Suprapubic skin (tissue), 4 donors: ENCODE results near the gene GLYR1.

Source experiments
- EP300 ChIP-seq: sonication (generic); formaldehyde crosslinking; IDR thresholded peaks from one replicate; pipeline ENCODE4 v1.6.1; 2017; ENCODE audit warnings: antibody characterized with exemption
- POLR2A ChIP-seq, 2 donors: fragments of 450-650 bp; IDR thresholded peaks; one replicate each; pipeline ENCODE4 v1.6.1; 2017; ENCODE audit warnings: antibody characterized with exemption in 2 of 2, mild to moderate bottlenecking in 2 of 2, moderate library complexity in 2 of 2
- POLR2AphosphoS5 ChIP-seq, 3 donors: sonication (generic); formaldehyde crosslinking; IDR thresholded peaks; one replicate each; pipeline ENCODE4 v1.6.1; 2017; ENCODE audit warnings: antibody characterized with exemption in 3 of 3
- TF ChIP-seq, protein P1 (sequence below), 2 donors: fragments of 200-600 bp in 1 of 2; fragments of 450-650 bp in 1 of 2; sonication (generic) in 1 of 2; IDR thresholded peaks; one replicate each; pipeline ENCODE4 v1.5.1; 2016 to 2019; ENCODE audit warnings: antibody characterized with exemption in 2 of 2, mild to moderate bottlenecking in 1 of 2, moderate library complexity in 1 of 2

DNA sequence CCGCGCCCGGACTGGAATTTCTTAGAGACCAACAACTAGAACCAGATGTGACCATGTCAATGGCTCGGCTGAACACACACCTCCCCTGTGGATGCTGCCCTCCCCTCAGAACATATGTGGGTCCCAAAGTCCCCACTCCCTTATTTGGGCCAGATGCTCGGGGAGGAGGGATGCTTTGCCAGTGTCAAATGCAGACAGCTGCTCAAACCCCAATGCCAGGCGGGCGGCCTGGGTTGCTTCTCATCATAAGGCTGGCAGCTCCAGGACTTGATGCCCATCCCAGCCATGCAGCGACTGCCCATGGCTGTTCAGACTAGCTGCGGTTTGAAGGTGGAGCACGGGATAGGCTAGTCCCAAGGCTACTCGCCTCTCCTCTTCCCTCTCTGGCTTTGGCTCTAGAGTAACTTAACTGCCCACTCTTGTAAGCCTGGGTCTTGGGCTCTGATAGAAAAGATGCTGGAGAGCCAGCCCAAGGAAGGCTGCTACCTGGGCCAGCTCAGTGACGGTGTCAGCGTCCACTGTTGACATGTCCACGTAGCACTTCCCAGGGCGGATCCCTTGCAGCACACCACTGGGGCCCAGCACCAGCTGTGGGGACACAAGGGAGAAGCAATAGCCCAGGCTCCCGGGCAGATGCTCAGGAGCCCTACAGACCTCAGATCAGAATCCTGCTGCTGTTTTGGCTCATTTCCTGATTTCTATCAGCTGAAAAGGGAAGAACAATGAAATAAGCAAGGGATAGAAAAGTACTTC is 33.7 kb downstream of the GLYR1 start:
- TF ChIP-seq, protein P1, sequence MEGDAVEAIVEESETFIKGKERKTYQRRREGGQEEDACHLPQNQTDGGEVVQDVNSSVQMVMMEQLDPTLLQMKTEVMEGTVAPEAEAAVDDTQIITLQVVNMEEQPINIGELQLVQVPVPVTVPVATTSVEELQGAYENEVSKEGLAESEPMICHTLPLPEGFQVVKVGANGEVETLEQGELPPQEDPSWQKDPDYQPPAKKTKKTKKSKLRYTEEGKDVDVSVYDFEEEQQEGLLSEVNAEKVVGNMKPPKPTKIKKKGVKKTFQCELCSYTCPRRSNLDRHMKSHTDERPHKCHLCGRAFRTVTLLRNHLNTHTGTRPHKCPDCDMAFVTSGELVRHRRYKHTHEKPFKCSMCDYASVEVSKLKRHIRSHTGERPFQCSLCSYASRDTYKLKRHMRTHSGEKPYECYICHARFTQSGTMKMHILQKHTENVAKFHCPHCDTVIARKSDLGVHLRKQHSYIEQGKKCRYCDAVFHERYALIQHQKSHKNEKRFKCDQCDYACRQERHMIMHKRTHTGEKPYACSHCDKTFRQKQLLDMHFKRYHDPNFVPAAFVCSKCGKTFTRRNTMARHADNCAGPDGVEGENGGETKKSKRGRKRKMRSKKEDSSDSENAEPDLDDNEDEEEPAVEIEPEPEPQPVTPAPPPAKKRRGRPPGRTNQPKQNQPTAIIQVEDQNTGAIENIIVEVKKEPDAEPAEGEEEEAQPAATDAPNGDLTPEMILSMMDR (IDR thresholded peaks at IDR 0.05): no peak
- no peak for TF ChIP-seq POLR2A (IDR thresholded peaks at IDR 0.05)
- no peak for TF ChIP-seq EP300
- no peak for TF ChIP-seq POLR2AphosphoS5 (IDR thresholded peaks at IDR 0.05)
